HG02870 (cell line): ENCODE measurements around the gene HIC1.

Experiments
- ATAC-seq: cut with Tn5 transposase; IDR thresholded peaks from one replicate; pipeline ENCODE4 v1.9.1; 2021; ENCODE audit warnings: mild to moderate bottlenecking, moderate library complexity; ENCODE audit not compliant: unreplicated experiment

Gene HIC1

DNA sequence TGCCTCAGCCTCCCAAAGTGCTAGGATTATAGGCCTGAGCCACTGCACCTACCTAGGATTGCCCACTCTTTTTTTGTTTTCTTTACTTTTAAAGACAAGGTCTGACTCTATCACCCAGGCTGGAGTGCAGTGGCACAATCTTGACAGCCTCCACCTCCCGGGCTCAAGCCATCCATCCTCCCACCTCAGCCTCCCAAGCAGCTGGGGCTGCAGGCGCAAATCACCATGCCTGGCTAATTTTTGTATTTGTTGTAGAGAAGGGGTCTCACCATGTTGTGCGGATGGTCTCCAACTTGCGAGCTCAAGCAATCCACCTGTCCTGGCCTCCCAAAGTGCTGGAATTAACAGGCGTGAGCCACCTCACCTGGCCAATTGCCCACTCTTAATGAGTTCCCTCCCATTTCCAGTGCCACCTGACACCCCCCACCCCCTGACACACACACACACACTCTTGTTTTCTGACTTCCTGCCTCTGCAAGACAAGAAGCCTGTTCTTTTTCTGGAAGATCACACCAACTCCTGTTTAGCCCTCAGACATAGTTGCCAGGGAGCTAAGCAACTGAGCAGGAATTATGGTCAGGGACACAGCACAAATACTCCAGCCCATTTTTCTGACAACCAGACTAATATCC is 10.5 kb upstream of the HIC1 start:
- ATAC-seq = no peak

DNA sequence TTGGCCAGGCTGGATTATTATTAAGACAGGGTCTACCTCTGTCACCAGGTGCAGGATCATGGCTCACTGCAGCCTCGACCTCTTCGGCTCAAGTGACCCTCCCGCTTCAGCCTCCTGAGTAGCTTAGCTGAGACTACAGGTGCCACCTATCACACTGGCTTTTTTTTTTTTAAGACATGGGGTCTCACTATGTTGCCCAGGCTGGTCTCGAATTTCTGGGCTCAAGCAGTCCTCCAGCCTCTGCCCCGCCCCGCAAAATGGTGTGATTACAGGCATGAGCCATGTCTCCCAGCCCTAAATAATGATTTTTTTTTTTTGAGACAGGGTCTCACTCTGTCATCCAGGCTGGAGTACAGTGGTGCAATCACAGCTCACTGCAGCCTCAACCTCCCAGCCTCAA is 7.3 kb upstream of the HIC1 start:
- no peak for ATAC-seq

DNA sequence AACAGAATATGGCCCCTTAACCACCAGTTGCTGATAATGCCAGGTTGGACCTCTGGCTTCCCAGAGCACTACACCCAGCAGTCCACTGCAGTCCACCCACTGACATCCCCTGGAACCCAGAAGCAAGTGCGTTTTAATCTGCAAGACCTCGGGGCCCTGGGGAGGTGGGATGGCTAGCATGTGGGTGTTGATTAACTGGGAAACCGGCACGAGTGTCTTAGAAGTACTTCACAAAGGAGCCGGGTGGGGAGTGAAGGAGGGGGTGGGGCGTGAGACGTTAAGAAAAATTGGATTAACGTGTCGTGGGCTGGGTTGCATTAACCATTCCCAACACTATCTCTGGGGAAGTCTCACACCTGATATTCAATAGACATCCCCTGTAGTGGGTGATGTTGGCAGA is 6.1 kb upstream of the HIC1 start:
- ATAC-seq = no peak

DNA sequence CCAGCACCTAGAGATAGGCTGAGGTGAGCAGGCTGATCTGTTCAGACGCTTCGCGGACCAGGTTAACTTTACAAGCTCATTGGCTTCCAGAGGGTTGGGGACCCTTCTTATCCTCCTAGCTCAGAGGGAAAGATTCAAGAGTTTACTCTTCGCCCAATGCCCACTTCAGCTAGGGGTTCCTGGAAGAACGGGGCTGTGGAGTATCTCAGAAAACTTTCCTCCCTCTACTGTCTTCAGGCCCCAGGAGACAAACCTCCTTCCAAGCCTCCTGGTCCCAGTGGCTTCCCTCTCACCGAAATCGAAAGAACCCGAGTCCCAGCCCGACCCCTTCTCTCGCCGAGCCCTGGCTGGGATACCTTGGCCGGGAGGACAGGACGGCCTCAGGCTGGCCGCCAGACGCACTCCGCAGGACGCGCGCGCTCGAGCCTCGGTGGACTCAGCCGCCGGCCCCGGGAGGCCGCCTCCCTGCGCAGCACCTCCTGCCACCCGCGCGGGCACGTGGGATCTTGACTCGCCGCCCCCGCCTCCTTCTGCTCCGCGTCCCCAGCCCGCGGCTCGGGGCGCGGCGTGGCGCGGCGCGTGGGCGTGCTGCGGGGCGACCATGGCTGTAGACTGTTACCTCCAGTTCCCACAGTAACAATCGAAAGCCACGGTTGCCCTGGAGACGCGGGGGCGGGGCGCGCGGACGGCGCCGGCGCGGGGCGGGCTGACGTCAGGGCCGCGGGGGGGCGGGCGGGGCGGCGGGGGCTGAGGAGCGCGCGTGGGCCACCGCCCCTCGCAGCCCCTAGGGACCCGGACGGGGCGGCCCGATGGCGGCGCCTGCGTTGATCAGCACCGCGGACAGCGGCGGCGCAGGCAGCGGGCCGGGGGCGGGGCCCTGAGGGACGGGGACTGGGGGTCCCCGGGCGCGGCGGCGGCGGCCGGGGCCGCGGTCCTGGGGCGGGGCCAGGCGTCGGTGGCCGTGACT is 5.3 kb upstream of the HIC1 start:
- ATAC-seq = no peak

DNA sequence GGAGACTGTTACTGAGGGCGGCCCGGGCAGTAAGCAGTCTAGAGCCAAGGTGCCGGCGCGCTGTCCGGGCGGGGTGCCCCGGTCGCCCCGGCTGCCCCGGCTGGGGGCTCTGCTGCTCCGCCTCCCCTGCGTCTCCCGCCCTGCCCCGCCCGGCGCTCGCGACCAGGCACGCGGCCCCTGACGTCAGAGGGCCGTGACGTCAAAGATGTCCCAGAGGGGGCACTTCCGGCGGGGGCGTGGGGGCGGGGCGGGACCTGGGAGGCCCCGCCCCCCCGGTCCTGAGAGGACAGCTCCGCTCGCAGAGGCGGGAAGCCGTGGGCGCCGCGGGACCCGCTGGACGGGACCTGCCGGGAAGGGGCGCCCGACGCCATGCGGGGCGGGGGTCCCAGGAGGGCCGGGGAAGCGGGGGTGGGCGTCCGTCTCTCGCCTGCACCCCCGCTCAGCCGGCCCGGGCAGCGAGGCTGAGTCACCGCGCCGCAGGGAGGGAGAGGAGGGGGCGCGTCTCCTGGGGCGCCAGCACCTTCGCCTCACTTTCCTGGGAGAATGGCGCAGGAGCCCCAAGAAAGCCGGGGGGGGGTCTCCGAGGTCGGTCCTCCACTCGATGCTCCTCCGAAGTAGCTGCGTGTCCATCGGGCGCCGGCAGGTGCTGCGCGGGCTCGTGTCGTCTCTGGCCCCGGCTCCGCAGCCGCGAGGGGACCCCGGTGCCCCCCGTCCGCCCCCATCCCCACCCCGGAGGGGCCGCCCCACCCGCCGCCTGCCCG is 4.4 kb upstream of the HIC1 start:
- no peak for ATAC-seq

DNA sequence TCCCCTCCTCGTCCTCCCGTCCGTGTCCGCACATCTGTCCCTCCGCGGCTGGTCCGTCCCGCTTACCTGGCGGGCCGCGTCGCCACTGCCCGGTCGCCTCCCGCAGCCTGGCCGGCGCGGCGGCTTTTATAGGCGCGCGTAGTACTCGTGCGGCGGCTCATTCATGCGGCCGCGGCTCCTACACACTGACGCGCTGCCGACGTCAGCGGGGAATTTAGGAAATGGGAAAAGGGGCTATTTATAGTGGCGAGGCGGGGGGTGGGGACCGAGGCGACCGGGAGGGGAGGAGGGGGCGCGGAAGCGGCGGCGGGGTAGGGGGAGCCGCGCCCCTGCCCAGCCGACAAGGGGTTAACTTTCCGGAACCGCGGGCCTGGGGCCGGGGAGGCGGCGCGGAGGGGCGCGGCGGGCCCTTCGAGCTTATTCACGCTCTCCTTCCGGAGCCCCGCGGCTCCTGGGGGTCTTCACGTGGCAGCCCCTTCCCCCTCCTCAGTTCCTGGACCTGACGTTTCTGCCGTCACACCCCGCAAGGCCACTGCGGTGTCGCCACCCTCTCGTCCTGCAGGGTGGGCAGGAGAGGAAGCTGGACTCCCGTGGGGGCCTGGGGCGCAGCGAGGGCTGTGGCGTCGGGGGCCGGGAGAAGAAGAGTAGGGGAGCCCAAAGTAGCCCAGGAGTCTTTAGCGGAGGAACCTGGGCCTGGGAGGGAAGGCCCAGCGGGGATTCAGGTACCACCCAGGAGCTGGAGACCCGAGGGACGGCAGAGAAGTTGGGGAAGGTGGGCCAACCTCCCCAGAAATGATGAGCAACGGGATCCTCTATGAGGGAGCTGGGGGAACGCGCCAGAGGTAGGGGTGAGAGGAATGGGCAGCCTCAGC is 3.6 kb upstream of the HIC1 start:
- no peak for ATAC-seq

DNA sequence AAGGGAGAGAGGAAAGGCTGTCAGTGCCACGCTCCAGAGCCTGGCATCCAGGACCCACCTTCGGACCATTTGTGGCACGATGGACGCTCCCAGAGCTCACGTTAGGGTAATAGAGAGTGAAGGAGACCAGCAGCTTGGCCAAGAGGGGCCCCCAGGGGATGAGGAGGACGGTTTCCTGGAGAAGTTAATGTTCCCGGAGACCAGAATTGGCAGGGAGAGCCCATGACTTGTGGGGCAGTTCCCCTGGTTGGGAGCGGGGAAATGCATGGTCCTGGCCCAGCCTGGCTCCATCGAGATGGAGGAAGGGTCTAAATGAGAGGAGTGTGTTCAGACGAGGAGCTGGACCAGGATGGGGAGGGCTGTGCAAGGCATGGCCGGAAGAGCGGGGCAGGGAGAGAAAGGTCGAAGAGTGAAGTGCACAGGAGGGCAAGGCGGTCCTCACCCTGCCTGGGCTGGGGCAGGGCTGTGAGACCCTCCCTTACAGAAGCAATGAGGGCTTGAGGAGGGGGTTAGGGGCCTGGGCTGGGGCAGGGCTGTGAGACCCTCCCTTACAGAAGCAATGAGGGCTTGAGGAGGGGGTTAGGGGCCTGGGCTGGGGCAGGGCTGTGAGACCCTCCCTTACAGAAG is 2.9 kb upstream of the HIC1 start:
- no peak for ATAC-seq

DNA sequence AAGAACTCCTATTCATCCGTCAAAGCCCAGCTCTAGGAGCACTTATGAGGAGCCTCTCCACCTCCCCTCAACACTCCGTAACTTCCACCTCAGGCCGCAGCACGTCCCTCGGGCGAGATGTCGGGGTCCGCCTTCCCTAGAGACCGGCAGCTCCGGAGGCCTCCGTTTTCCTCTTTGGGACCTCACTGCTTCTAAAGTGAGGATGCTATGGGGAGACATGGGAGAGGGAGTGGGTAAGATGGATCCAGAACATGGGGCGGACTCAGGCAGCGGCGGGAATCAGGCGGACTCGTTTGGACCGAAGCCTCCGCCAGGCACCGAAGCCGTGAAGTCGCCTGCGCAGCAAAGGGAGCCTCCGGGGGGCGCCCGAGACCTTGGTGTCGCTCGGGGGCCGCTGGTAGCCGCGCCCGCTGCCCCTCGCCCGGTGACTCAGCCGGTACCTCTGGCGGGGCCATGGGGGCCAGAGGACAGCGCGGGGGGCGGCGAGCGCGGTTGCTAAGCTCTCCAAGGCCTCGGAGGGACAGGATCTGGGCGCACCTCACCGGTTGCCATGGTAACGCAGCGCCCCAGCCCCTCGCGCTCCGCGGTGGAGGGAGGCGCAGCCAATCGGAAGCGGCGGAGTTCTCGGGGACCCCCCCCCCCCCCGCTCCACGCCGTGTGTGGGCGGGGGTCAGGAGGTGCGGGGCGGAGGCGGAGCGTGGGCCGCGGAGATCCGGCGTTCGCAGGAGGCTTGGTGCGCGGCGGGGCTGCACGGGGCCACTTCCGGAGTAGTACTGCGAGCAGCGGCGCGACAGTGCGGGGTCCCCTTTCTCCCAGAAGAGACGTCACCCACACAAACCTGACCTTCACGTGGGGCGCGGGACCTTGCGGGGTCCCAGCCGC is 1.3 kb upstream of the HIC1 start:
- no peak for ATAC-seq

DNA sequence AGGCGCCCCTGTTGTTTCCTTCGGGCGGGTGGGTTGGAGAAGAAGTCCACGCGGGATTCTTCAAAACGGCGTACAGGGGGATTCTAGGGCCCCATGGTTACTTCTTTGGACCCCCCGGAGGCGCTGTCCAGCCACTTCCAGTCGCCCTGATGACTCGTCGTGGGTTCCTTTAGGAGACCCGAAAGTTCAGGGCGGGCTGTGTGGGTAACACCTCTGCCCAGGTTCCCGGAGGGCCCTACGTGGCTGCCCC is 716 bp upstream of the HIC1 start:
- no peak for ATAC-seq

DNA sequence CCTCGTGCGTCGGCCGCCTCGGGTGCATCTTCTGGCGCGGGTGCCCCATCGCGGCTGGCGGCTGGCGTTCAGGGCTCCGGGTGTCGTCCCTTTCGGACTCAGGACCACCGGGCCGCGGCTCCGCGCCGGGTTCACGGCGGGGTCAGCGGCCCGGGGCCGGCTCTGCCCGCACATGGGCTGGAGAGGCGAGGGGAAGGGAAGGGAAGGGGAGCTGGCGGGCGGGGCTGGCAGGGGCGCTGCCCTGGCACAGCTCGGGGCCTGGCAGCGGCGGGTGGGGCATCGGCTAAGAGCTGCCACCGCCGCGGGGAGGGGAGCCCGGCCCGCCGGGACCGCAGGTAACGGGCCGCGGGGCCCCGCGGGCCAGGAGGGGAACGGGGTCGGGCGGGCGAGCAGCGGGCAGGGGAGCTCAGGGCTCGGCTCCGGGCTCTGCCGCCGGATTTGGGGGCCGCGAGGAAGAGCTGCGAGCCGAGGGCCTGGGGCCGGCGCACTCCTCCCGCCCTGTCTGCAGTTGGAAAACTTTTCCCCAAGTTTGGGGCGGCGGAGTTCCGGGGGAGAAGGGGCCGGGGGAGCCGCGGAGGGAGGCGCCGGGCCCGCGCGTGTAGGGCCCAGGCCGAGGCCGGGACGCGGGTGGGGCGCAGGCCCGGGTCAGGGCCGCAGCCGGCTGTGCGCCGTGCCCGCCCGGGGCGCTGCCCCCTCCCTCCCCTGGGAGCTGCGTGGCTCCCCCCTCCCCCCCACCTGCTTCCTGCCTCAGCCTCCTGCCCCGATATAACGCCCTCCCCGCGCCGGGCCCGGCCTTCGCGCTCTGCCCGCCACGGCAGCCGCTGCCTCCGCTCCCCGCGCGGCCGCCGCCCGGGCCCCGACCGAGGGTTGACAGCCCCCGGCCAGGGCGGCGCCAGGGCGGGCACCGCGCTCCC is 646 bp downstream of the HIC1 start:
- ATAC-seq = no peak

DNA sequence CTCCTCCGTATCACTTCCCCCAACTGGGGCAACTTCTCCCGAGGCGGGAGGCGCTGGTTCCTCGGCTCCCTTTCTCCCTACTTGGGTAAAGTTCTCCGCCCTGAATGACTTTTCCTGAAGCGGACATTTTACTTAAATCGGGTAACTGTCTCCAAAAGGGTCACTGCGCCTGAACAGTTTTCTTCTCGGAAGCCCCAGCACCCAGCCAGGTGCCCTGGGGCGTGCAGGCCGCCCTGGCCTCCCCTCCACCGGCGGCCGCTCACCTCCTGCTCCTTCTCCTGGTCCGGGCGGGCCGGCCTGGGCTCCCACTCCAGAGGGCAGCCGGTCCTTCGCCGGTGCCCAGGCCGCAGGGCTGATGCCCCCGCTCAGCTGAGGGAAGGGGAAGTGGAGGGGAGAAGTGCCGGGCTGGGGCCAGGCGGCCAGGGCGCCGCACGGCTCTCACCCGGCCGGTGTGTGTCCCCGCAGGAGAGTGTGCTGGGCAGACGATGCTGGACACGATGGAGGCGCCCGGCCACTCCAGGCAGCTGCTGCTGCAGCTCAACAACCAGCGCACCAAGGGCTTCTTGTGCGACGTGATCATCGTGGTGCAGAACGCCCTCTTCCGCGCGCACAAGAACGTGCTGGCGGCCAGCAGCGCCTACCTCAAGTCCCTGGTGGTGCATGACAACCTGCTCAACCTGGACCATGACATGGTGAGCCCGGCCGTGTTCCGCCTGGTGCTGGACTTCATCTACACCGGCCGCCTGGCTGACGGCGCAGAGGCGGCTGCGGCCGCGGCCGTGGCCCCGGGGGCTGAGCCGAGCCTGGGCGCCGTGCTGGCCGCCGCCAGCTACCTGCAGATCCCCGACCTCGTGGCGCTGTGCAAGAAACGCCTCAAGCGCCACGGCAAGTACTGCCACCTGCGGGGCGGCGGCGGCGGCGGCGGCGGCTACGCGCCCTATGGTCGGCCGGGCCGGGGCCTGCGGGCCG is 1.6 kb downstream of the HIC1 start:
- no peak for ATAC-seq

DNA sequence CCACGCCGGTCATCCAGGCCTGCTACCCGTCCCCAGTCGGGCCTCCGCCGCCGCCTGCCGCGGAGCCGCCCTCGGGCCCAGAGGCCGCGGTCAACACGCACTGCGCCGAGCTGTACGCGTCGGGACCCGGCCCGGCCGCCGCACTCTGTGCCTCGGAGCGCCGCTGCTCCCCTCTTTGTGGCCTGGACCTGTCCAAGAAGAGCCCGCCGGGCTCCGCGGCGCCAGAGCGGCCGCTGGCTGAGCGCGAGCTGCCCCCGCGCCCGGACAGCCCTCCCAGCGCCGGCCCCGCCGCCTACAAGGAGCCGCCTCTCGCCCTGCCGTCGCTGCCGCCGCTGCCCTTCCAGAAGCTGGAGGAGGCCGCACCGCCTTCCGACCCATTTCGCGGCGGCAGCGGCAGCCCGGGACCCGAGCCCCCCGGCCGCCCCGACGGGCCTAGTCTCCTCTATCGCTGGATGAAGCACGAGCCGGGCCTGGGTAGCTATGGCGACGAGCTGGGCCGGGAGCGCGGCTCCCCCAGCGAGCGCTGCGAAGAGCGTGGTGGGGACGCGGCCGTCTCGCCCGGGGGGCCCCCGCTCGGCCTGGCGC is 2.4 kb downstream of the HIC1 start:
- ATAC-seq = no peak

DNA sequence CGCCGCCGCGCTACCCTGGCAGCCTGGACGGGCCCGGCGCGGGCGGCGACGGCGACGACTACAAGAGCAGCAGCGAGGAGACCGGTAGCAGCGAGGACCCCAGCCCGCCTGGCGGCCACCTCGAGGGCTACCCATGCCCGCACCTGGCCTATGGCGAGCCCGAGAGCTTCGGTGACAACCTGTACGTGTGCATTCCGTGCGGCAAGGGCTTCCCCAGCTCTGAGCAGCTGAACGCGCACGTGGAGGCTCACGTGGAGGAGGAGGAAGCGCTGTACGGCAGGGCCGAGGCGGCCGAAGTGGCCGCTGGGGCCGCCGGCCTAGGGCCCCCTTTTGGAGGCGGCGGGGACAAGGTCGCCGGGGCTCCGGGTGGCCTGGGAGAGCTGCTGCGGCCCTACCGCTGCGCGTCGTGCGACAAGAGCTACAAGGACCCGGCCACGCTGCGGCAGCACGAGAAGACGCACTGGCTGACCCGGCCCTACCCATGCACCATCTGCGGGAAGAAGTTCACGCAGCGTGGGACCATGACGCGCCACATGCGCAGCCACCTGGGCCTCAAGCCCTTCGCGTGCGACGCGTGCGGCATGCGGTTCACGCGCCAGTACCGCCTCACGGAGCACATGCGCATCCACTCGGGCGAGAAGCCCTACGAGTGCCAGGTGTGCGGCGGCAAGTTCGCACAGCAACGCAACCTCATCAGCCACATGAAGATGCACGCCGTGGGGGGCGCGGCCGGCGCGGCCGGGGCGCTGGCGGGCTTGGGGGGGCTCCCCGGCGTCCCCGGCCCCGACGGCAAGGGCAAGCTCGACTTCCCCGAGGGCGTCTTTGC is 3.1 kb downstream of the HIC1 start:
- no peak for ATAC-seq

DNA sequence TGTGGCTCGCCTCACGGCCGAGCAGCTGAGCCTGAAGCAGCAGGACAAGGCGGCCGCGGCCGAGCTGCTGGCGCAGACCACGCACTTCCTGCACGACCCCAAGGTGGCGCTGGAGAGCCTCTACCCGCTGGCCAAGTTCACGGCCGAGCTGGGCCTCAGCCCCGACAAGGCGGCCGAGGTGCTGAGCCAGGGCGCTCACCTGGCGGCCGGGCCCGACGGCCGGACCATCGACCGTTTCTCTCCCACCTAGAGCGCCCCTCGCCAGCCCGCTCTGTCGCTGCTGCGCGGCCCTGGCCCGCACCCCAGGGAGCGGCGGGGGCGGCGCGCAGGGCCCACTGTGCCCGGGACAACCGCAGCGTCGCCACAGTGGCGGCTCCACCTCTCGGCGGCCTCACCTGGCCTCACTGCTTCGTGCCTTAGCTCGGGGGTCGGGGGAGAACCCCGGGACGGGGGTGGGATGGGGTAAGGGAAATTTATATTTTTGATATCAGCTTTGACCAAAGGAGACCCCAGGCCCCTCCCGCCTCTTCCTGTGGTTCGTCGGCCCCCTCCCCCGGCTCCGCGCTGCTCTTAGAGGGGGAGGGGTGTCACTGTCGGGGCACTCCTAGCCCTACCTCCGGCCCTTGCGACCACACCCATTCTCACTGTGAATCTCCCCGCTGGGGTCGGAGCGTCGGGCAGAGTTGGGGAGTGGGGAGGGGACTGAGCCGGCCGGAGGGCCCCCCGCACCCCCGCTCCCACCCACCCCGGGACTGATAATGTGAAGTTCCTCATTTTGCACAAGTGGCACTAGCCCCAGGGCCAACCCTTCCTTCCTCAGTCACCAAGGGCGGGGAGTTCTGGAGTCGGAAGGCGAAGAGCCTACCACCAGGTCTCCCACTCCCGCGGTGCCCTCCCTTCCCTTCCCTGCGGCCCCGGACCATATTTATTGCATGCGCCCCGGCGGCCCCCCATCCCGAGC is 4.0 kb downstream of the HIC1 start:
- ATAC-seq = no peak
